Stimulated activated CD4-positive, alpha-beta T cell treated with anti-CD3 and anti-CD28 coated beads, Interleukin-12 subunit alpha, Interleukin-12 subunit beta, amount 100 ng/mL, for 4 hours (primary cell): Measurements from ENCODE around the gene TTC7B.

Experiments used
- DNase-seq: peaks from one replicate; pipeline ENCODE4 v3.0.0-alpha.2; 2020

TTC7B gene

DNA sequence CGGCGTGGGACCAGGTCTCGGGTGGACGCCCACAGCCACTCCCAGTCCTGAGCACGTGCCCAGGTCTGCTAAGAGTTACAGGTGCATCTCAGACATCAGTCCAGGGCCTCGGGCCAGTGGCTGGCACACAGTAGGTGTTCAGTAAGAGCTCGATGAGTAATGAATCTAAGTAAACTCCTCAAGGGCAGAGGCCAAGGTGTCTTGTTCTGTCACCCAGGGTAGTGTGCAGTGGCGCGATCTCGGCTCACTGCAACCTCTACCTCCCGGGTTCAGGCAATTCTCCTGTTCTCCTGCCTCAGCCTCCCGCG lies 11.2 kb downstream of the TTC7B start:
- DNase-seq, result no peak

DNA sequence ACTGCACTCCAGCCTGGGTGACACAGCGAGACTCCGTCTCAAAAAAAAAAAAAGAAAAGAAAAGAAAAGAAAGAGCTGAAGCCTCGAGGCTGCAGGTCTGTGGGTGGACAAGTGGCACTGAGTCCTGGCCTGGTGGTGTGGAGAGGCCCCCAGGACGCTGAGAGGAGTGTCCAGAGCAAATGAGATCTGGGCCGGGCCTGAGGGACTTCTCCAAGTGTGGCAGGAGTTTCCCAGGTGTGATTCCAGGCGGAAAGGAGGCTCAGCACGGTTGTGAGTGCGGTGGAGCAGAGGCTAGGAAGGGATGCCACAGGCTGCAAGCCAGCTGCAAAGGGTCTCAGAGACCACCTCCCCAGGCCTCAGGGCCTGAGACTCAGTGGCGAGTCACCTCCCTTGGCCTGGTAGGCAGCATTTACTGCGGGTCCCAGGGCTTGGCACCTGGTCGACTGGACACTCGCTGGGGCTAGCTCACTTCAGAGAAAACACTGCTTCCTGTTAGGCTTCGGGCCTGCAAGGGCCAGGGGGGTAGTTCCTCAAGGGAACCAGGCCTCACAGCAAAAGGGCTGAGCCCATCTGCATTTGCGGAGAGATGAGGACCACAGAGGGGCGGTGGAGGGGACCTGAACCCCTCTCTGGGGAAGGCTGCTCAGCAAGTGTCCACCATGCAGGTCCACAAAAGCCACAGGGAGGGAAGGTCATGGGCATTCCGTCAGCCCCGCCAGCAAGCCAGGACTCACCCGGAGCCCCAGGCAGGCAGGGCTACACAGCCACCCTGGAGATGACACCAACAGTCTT lies 11.7 kb downstream of the TTC7B start:
- DNase-seq, result no peak

GRCh38 chr14:90803249-90803648 lies 13.0 kb downstream of the TTC7B start:
- no peak for DNase-seq

- DNase-seq, result no peak
Measured at GRCh38 chr14:90799420-90799819, 16.8 kb downstream of the TTC7B start.

DNA sequence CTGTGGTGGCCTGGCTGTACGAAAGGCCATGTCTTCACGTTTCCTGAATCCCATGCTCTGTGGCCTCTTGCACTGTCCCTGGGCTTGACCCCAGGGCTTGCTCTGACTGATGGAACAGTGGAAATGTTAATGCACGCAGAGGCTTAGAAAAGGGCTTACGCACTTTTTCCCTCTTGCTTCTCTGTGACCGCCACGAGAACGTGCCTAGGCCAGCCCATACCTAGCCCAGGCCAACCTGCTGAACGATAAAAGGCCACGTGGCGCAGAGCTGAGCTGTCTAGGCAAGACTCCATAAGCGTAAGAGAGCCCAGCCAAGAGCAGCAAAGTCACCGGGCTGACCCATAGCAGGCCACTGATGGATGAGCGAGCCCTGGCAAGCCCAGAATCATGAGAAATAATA lies 18.3 kb downstream of the TTC7B start:
- DNase-seq, result no peak

GRCh38 chr14:90797451-90797850 lies 18.8 kb downstream of the TTC7B start:
- DNase-seq, result no peak

- no peak for DNase-seq
Measured at GRCh38 chr14:90796329-90796728, 19.9 kb downstream of the TTC7B start.

DNA sequence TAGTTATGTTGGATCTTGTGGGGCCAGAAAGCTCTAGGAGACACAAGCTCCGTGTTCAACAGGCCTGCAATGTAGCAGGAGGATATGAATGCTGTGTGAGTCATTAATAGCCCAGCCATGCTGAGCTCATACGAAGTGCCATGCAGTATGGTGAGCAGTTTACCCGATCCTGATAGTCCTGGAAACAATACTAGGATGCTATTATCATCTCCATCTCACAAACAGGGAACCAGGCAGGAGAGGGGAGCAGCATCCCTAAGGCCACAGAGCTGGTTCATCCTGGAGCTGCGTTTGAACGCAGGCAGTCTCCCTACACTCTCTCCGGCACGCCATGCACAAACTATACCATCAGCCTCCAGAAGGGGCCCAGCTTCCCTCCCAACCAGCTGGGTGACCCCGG lies 20.5 kb downstream of the TTC7B start:
- no peak for DNase-seq

DNA sequence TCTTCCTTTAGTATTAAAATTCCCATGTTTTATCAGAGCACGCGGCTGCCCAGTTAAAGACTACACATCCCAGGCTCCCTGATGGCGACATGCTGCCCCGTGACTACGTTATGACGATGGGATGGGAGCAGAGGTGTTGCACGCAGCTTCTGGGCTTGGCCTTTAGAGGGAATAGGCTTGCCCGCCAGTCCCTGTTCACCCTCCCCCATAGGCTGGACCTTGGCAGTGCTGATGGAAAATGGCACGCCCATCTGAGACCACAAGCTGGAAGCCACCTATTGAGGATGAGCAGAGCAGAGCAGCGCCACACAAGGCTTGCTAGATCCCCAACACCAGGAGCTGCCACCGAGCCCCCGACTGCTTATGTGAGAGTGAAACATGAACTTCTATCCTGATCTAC lies 24.7 kb downstream of the TTC7B start:
- no peak for DNase-seq

- DNase-seq, result no peak
Measured at GRCh38 chr14:90788031-90788430, 28.2 kb downstream of the TTC7B start.

- no peak for DNase-seq
Measured at GRCh38 chr14:90785876-90786450, 30.3 kb downstream of the TTC7B start.

DNA sequence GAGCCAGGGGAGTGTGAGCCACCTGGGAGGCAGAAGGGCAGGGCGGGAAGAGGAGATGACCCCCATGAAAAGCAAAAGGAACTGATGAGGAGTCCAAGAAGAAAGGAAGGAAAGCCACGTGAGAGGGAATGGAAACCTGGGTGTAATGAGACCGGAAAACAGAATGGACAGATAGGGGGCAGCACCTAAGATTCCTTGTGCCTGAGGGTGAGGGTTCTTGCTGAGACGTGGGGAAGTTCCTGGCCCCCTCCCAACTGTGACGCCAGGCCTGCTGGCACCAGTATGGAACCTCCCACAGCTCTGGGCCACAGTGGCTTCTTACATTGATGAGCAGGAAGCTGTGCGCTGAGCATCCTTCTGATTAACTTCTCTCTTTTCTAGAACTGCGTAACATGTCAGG lies 30.8 kb downstream of the TTC7B start:
- no peak for DNase-seq

GRCh38 chr14:90784621-90785270 lies 31.5 kb downstream of the TTC7B start:
- no peak for DNase-seq

- DNase-seq, result no peak
Measured at GRCh38 chr14:90783344-90783743, 32.9 kb downstream of the TTC7B start.

DNA sequence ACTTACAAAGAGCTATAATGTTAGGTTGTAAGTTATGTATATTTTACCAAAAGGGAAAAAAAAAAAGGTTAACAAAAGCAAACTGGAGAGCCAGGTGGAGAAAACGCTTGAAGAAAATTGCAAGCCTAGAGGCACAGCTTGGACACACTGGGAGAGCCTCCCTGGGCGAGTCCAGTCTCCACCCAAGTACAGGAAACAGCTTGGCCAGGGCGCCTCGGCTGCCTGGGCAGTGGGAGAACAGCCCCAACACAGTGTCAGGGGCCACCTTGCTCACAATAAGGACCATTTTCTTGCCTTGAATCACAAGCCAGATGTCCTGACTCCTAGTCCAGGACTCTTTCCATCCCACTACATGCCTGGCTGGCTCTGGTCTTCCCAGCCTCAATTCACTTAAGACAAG lies 33.3 kb downstream of the TTC7B start:
- DNase-seq, result no peak

DNA sequence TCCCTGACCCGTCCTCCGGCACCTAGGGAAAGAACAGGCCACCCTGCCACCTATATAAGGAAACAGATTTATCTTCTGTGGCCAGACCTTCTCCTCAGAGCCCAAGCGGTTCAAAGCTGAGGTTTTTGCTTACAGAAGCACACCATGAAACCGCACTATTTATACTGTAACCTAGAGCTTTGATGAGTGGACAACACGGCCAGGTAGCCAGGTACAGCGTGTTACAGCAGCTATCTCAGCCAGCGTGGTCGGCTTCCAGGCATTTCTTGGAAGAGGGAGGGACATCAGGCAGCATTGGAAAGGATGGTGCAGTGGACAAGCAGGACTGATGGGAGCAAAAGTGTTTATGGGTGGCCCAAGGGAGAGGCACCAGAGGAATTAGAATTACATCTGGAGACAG lies 34.4 kb downstream of the TTC7B start:
- DNase-seq, result no peak

GRCh38 chr14:90781344-90781761 lies 34.9 kb downstream of the TTC7B start:
- DNase-seq, result no peak

GRCh38 chr14:90780519-90780918 lies 35.7 kb downstream of the TTC7B start:
- no peak for DNase-seq

GRCh38 chr14:90778571-90779255 lies 37.5 kb downstream of the TTC7B start:
- no peak for DNase-seq

GRCh38 chr14:90777830-90778485 lies 38.3 kb downstream of the TTC7B start:
- no peak for DNase-seq

DNA sequence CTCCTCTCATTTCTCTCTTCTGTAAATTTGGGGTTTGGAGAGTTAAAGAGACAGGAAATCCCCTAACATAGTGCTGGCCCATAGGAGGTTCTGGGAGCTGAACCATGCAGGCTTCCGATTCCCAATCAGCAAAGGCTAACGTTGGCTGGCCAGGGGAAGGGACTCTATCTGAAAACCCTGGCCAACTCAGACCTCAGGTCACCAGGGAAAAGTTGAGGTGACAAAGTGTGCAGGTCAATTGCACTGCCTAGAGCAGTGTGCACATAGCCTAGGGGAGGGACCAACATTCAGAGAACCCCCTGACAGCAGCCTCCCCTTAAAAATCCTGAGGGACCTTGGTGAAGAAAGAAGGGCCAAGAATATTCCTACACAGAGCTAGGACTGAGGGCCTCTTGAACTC lies 38.9 kb downstream of the TTC7B start:
- DNase-seq, result no peak

DNA sequence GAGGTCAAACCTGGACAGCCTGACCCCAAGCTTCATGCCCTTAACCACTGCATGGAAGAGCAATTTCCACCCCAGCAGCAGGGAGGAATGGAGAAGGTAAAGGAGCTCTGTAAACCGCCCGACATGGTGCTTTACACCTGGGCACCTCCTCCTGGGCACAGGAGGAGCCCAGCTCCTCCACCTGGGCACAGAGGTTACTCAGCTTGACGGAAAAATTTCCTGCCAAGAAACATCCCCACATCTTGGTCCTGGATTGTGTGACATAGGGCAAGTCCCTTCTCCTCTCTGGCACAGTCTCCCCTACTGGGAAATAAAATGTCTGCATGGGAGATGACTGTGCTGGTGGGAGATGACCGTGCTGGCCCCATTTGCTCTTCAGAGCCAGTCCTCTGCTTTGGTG lies 40.8 kb downstream of the TTC7B start:
- DNase-seq, result no peak

GRCh38 chr14:90774316-90774715 lies 41.9 kb downstream of the TTC7B start:
- no peak for DNase-seq
